ENCODE results near the gene BTN2A1.

The BTN2A1 gene

GRCh38 chr6:26472549-26473290 is 15.0 kb downstream of the BTN2A1 start:
- DNase-seq = no peak

GRCh38 chr6:26473429-26473757 is 15.6 kb downstream of the BTN2A1 start:
- DNase-seq = no peak

GRCh38 chr6:26473758-26474438 is 16.1 kb downstream of the BTN2A1 start:
- DNase-seq = peak; percentile 66

- DNase-seq = no peak
These were observed 16.7 kb downstream of the BTN2A1 start for GRCh38 chr6:26474439-26474881.

GRCh38 chr6:26475823-26476729 is 18.3 kb downstream of the BTN2A1 start:
- no peak for DNase-seq

- DNase-seq = no peak
These were observed 19.1 kb downstream of the BTN2A1 start for GRCh38 chr6:26476896-26477295.

- DNase-seq = no peak
These were observed 19.7 kb downstream of the BTN2A1 start for GRCh38 chr6:26477426-26477825.

GRCh38 chr6:26478100-26478984 is 20.6 kb downstream of the BTN2A1 start:
- DNase-seq = no peak

GRCh38 chr6:26478985-26479278 is 21.2 kb downstream of the BTN2A1 start:
- no peak for DNase-seq

- DNase-seq = no peak
These were observed 24.6 kb downstream of the BTN2A1 start for GRCh38 chr6:26482338-26482737.

- no peak for DNase-seq
These were observed 26.0 kb downstream of the BTN2A1 start for GRCh38 chr6:26483727-26484126.

GRCh38 chr6:26484161-26484560 is 26.4 kb downstream of the BTN2A1 start:
- no peak for DNase-seq

- DNase-seq = no peak
These were observed 27.5 kb downstream of the BTN2A1 start for GRCh38 chr6:26485112-26485780.

- no peak for DNase-seq
These were observed 28.6 kb downstream of the BTN2A1 start for GRCh38 chr6:26486358-26486757.

GRCh38 chr6:26487466-26487865 is 29.7 kb downstream of the BTN2A1 start:
- no peak for DNase-seq

- DNase-seq = no peak
These were observed 32.5 kb downstream of the BTN2A1 start for GRCh38 chr6:26489996-26490964.

- DNase-seq = no peak
These were observed 33.8 kb downstream of the BTN2A1 start for GRCh38 chr6:26491604-26492003.

- no peak for DNase-seq
These were observed 35.5 kb downstream of the BTN2A1 start for GRCh38 chr6:26493258-26493657.

- DNase-seq = no peak
These were observed 36.4 kb downstream of the BTN2A1 start for GRCh38 chr6:26494117-26494516.

GRCh38 chr6:26495281-26495680 is 37.5 kb downstream of the BTN2A1 start:
- no peak for DNase-seq

- no peak for DNase-seq
These were observed 39.9 kb downstream of the BTN2A1 start for GRCh38 chr6:26497610-26498009.

All from T-helper 9 cell (primary cell).